ENCODE measurements around the gene GORASP1. TPM values are rescaled to one million over a fixed set of nuclear protein-coding genes. Genes with fewer than 3 reads are reported as not detected.

Gene GORASP1
- total RNA-seq, 4 donors from 2014 or later = 32.3 to 73.4 (median 47.5) TPM

DNA sequence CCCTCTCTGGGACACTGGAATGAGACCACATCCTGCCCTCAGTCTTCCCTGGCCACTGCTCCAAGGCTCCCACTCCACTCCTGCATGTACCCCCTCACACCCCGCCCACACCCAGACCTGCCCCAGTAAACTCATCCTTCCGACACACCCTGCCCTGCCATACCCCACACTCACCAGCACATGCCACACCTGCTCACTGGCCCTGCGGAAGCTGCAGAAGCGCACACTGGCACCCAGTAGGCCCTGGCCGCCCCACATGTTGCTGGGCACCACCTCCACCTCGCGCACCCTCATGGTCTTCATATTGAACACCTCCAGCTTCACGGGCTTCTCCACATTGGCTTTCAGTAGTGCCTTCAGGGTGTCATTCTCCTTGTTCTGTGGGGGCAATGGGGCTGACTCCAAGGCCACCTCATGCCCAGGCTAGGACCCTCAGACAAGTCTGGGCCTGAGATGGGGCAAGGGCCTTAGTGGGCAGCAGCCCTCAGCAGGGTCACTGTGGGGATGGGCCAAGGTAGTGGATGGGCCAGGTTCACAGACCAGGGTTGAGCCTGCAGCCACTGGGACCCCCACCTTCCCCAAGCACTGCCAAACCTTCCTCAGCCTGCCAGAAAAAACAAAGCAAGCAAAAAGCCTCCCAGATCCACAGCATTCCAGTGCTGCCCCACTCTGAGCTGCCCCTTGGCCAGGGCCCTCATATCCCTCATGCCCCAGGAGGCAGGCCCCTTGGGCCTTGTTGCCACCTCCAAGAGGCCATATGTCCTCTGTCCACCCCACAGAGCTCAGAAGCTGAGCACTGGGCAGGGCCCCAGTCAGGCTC lies 4.7 kb downstream of the GORASP1 start:
- no peaks in the 10 kb centered on the region for H3K9me3 ChIP-seq
- H3K27me3 ChIP-seq = no peaks in the 10 kb centered on the region
- intact Hi-C loops (cut with DNase I; ENCODE audit: low total_unique reads) = no loop called here
- H3K4me1 ChIP-seq = peaks cover 0 to 5% of the 10 kb centered on the region in 2 donors
- TF ChIP-seq POLR2A (IDR thresholded peaks at IDR 0.05) = no peak
- TF ChIP-seq, protein P1, sequence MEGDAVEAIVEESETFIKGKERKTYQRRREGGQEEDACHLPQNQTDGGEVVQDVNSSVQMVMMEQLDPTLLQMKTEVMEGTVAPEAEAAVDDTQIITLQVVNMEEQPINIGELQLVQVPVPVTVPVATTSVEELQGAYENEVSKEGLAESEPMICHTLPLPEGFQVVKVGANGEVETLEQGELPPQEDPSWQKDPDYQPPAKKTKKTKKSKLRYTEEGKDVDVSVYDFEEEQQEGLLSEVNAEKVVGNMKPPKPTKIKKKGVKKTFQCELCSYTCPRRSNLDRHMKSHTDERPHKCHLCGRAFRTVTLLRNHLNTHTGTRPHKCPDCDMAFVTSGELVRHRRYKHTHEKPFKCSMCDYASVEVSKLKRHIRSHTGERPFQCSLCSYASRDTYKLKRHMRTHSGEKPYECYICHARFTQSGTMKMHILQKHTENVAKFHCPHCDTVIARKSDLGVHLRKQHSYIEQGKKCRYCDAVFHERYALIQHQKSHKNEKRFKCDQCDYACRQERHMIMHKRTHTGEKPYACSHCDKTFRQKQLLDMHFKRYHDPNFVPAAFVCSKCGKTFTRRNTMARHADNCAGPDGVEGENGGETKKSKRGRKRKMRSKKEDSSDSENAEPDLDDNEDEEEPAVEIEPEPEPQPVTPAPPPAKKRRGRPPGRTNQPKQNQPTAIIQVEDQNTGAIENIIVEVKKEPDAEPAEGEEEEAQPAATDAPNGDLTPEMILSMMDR (IDR thresholded peaks at IDR 0.05) = no peak
- no peaks in the 10 kb centered on the region for H3K36me3 ChIP-seq
- no peak overlapping the region for H3K27ac ChIP-seq
- no peak overlapping the region for H3K4me3 ChIP-seq
- no peak for DNase-seq

GRCh38 chr3:39101022-39101689 lies 6.3 kb downstream of the GORASP1 start:
- Histone ChIP-seq H3K27ac (no peak overlapping the region), H3K4me1 (peaks cover 0 to 5% of the 10 kb centered on the region in 2 donors), H3K4me3 (no peak overlapping the region), H3K27me3 (no peaks in the 10 kb centered on the region), H3K9me3 (no peaks in the 10 kb centered on the region), H3K36me3 (no peaks in the 10 kb centered on the region)
- no peak for TF ChIP-seq POLR2A (IDR thresholded peaks at IDR 0.05)
- TF ChIP-seq, protein P1 (IDR thresholded peaks at IDR 0.05) = peak in 2 of 4 experiments; percentile 28 to 39
- no peak for DNase-seq
- intact Hi-C loops (cut with DNase I; ENCODE audit: low total_unique reads) = no loop called here

DNA sequence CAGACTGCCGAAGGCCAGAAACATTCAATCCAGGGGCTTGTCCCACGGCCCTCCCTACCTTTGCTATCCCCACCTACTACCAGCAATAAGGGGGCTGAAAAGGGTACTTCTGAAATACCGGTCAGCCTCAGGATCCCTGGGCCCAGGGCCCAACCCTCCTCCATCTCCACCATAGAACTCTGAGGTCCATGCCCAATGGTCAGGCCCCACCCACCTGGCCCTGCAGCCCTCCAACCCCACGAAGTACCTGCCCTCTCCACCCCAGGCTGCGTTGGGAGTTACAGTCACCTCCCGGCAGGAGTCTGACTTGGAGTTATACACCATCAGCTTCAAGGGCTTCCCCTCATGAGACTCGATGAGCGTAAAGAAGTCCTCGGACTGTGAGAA lies 6.9 kb downstream of the GORASP1 start:
- H3K27ac ChIP-seq = no peak overlapping the region
- H3K4me1 ChIP-seq = peaks cover 0 to 5% of the 10 kb centered on the region in 2 donors
- intact Hi-C loops (cut with DNase I; ENCODE audit: low total_unique reads) = no loop called here
- no peak overlapping the region for H3K4me3 ChIP-seq
- no peak for DNase-seq
- H3K27me3 ChIP-seq = no peaks in the 10 kb centered on the region
- H3K9me3 ChIP-seq = no peaks in the 10 kb centered on the region
- TF ChIP-seq, protein P1 (IDR thresholded peaks at IDR 0.05) = no peak
- TF ChIP-seq POLR2A (IDR thresholded peaks at IDR 0.05) = no peak
- no peaks in the 10 kb centered on the region for H3K36me3 ChIP-seq

GRCh38 chr3:39099738-39100499 lies 7.5 kb downstream of the GORASP1 start:
- H3K27ac ChIP-seq = no peak overlapping the region
- no peaks in the 10 kb centered on the region for H3K9me3 ChIP-seq
- H3K4me3 ChIP-seq = no peak overlapping the region
- H3K36me3 ChIP-seq = no peaks in the 10 kb centered on the region
- intact Hi-C loops (cut with DNase I; ENCODE audit: low total_unique reads) = no loop called here
- TF ChIP-seq, protein P1 (IDR thresholded peaks at IDR 0.05) = no peak
- TF ChIP-seq POLR2A (IDR thresholded peaks at IDR 0.05) = no peak
- H3K27me3 ChIP-seq = no peaks in the 10 kb centered on the region
- DNase-seq = no peak
- peaks cover 0 to 5% of the 10 kb centered on the region in 2 donors for H3K4me1 ChIP-seq

Data from uterus (tissue), 4 donors.